ENCODE data around the gene CD96. TPM values are rescaled to one million over a fixed set of nuclear protein-coding genes. Genes with fewer than 3 reads are reported as not detected.

Gene CD96
- polyA plus RNA-seq, 1 donor = 0.33 TPM

DNA sequence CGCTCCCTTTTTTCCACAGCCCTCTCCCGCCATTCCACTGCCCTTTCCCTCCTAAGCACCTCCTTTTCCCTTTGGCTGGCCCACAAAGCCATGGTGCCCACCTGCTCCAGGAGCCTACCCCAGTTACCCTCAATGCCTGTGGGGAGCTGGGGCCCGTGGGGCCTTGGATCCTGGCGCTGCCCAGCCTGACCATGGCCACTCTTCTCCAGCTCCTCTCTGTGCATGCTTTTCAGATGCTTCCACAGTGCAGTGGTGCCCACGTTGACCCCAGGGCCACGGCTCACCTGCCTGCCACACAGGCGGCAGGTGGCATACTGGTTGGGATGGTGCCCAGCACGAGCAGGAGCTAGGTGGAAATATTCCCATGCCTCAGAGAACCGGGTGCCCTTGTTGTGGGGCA lies 51.7 kb downstream of the CD96 start:
- DNase-seq (ENCODE audit: low read depth) = no peak

GRCh38 chr3:111594205-111594604 lies 52.2 kb downstream of the CD96 start:
- DNase-seq (ENCODE audit: low read depth) = no peak

DNA sequence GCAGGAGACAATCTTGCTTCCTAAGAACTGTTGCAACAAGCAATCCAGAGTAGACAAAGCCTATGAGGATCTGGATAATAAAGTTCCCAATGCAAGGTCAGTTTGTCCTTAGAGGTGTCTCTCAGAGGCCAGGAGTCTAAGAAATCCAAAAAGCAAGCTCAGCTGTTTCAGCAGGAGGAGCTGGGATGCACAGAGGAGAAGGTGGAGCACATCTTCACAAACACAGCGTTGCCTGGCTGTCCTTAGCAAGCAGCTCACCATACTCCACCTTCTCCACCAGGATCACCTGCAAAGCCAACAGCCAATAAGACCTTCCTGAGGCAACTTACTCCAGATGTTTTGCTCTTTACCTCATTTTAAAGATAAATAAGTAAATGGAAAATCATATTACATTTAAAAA lies 52.8 kb downstream of the CD96 start:
- DNase-seq (ENCODE audit: low read depth) = no peak

DNA sequence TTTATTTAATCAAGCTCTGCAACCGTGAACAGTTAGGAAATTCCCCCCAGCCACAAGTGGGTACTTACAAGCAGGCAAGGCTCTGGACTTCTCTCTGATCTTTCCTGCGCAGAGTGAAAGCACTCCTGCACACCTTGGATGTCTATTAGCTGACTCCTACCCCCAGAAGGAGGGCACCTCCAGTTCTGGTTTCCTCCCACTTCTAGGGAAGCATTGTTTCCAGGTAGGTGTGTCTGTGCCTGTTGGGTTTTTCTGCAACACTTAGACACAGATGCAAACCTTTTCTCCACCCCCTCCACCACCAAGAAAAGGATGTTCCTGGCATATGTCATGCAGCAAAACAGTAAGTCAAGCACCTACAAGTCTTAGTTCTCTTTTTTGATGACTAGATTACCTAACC lies 53.2 kb downstream of the CD96 start, which contains the start of gene ZBED2:
TSS of gene ZBED2 (minus strand) at position 115 of the 400 bp plus-strand sequence. CDS start 1,145 bp downstream, outside the sequence.
- no peak for DNase-seq (ENCODE audit: low read depth)

DNA sequence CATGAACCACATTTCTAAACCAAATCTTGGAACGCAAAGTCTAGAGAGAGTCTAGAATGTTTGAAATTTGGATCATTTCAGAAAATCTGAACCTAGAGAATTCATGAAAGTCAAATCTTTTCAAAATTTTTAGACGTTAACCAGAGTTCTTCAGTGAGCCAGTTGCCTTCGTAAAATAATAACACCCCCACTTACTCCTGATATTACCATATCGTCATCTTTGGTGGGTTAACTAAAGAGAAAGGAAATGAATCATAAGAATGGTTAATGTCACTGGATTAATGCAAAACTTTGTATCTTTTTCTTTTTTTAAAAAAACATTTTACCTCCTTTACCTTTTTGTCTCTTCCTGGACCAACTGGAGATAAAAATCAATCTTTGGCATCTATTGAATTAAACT lies 54.3 kb downstream of the CD96 start:
- no peak for DNase-seq (ENCODE audit: low read depth)

DNA sequence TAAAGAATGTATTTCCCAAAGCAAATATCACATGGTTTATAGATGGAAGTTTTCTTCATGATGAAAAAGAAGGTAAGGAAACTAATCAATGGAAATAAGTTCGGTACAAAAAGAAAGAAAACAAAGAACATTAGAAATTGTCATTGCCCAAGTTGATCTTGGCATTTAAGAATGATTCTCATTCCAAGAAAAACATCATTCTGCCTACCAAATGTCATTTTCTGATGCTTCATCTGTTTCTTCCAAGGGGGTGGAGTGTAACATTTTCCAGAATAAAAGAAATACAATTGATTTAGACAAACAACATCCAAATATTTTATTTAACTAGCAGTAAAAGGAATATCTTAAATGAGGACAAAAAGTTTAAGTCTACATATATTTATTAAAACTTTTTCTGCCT lies 56.1 kb downstream of the CD96 start:
- no peak for DNase-seq (ENCODE audit: low read depth)

DNA sequence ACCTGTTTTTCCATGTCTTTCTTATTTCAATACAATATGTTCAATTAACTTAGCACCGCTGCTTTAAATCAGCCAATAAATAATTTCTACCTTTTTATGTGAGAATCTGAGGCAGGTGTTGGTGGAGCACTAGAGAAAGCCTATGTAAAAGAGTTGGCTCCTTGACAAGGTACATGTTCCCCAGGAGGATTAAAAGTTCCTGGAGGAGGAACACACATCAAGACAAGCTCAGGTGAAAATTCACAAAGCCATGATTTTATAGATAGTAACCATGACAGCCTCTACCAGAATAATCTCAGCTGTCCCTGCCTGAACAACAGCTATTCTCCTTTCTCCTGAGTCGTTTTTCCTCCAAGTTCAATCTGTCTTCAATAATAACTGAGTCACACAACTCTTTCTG lies 56.6 kb downstream of the CD96 start:
- no peak for DNase-seq (ENCODE audit: low read depth)

DNA sequence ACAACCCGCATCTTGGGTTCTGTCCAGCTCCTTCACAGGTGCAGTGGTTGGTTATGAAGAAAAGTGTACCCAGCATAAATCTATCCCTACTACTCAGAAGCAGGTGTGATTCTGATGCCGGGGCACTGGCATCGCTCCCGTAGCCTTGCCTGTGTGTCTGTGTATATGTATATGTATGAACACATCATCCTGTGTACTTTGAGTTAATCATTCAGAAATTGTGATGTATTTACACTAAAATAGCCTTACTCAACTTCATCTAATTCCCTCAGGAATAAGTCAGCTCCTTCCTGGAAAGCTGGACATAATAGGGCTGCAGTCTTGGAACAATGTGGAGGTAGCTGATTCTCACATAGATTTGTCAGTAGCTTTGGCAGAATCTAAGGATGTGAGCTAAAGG lies 59.8 kb downstream of the CD96 start:
- DNase-seq (ENCODE audit: low read depth) = no peak

- DNase-seq (ENCODE audit: low read depth) = no peak
Observed at GRCh38 chr3:111603679-111604078, 61.7 kb downstream of the CD96 start.

DNA sequence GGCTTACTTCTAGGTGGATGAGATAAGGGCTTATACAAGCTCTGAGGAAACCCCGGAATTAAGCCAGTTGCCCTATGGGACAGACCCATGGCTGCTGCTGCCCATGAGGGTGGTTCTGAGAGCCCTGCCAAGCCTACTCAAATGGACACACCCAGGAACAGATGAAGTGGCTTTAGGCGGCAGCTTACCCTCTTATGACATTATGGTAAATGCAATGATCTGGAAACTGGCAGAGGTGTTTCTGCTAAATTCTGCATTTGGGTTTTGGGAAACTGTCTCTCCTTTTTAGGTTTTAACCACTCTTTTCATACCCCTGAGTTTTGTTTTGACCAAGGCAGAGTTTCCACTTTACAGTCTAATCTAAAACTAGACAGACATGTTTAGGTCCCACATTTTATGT lies 62.1 kb downstream of the CD96 start:
- DNase-seq (ENCODE audit: low read depth) = no peak

GRCh38 chr3:111605018-111605417 lies 63.0 kb downstream of the CD96 start:
- no peak for DNase-seq (ENCODE audit: low read depth)

DNA sequence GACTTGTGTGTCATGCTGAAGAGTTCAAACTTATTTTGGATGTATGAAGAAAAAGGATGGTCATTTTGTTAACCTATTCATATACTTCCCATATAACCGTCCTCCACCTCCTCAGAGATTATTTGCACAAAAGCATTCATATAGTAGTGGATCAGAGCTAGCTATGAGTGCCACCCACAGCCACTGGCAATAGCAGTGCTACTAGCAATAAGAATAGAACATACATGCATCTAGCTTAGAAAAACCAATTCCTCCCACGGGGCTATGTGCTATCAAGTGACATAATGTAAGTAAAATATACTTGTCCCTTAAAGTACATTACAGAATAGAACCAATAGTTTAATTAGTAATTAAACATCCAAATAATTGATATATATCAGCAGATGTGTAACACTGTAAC lies 63.5 kb downstream of the CD96 start:
- DNase-seq (ENCODE audit: low read depth) = no peak

DNA sequence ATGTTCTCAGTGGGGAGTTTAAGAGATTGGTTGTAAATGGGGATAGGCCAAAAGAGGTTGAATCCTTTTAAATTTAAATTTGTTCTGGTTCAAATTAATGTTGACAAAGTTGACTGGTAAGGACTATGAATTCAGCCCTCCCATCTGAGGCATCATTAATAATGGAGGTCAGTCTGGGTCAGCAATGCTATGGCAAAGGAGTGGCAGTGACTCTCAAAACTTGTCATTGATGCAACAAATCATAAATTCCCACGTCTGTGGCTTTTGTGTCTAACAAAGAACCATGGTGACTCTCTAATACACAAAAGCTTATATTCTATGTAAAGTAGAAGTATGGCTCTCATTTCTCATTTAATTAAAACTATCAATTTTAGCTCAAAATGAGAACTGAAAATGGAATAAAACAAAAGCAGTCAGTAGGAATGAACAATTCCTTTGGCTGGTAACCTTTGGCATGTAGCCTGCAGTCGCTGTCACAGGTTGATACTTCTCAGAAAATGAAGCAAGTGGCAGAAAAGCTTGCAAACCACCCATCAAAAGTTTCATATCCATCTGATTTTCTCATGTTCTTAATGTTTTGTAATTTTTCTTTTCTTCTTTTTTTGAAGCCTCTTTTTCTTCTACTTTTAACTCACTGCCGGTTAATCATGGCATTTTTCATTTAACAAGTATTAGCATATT lies 65.4 kb downstream of the CD96 start:
- DNase-seq (ENCODE audit: low read depth) = no peak

- DNase-seq (ENCODE audit: low read depth) = no peak
Observed at GRCh38 chr3:111608383-111608782, 66.4 kb downstream of the CD96 start.

- DNase-seq (ENCODE audit: low read depth) = no peak
Observed at GRCh38 chr3:111609700-111610099, 67.7 kb downstream of the CD96 start.

- DNase-seq (ENCODE audit: low read depth) = no peak
Observed at GRCh38 chr3:111610189-111610588, 68.2 kb downstream of the CD96 start.

- no peak for DNase-seq (ENCODE audit: low read depth)
Observed at GRCh38 chr3:111610612-111611054, 68.6 kb downstream of the CD96 start.

DNA sequence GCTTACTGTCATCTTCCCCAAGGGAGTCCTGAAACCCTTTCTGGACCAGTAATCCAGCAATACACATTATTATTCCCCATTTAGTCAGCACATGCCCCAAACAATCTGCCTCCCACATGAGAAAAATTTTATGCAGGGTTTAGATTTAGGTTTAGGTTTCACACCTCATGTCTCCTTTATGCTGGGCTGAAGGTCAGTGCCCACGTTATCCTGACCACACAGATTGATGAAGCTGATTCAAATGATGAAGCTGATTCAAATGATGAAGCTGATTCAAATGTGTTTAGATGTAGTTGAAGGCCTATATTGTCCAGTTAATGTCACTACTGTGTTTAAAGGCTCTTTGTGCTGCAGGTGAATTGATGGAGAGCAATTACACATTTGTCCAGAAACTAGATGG lies 71.3 kb downstream of the CD96 start:
- DNase-seq (ENCODE audit: low read depth) = no peak

- DNase-seq (ENCODE audit: low read depth) = no peak
Observed at GRCh38 chr3:111615880-111616279, 73.9 kb downstream of the CD96 start.

DNA sequence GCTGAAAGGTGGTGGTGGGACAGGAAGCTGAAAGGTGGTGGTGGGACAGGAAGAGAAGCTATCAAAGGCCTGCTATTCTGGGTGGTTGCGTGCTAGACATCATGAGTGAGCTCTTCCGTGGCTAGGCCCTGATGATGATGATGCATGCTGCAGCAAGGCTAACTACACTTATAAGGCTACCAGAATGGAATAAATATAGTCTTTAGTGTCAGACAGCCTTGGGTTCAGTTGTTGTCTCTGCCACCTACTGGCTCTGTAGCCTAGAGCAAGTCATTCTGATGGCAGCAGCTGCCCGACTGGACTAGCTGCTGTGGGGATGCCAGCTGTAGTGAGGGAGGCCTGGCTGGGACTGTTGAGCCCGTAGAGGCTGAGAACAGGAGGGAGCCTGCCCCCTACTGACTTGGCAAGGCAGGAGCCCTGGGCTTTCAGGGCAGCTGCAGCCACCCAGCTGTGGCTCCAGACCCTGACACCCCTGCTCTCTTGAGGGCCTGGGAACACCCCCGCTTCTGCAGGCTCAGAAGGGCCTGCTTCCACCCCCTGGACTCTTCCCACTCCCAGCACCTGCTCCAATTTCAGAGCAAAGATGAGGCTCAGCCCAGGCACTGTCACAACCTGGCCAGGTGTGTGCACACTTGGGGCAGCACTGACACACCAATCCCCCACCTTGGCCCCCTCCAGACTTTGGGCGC lies 74.6 kb downstream of the CD96 start:
- no peak for DNase-seq (ENCODE audit: low read depth)

DNA sequence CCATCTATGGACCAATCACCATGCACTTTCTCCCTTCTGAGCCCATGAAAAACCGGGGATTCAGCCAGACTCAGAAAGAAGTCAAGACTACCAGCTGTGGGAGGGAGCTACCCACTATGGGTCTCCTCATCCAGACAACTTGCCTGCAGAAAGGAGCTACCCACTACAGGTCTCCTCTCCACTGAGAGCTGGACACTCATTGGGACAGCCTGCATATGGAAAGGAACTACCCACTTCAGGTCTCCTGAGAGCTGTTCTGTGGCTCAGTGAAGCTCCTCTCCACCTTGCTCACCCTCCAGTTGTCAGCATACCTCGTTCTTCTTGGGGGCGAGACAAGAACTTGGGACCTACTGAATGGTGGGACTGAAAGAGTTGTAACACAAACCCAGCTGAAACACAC lies 75.4 kb downstream of the CD96 start:
- DNase-seq (ENCODE audit: low read depth) = no peak

GRCh38 chr3:111617912-111618601 lies 76.1 kb downstream of the CD96 start:
- no peak for DNase-seq (ENCODE audit: low read depth)

GRCh38 chr3:111618945-111619344 lies 76.9 kb downstream of the CD96 start:
- no peak for DNase-seq (ENCODE audit: low read depth)
